ENCODE measurements around the gene GARIN3.

- TF ChIP-seq CTCF (IDR thresholded peaks at IDR 0.05; ENCODE audit: insufficient read depth, low read length, poor library complexity, severe bottlenecking) (no peak), EZH2phosphoT487 (conservative IDR thresholded peaks at IDR 0.05; ENCODE audit: low read length) (no peak)
These were observed 31.0 kb upstream of the GARIN3 start for GRCh38 chr5:157197086-157197485.

Data from SU-DHL-6 (cell line).